OCI-LY1 (cell line): Measurements from ENCODE around the gene NKD1.

ENCODE experiments used
- EZH2 ChIP-seq: fragments of 200-600 bp; sonication (generic), shearing (Covaris generic); IDR thresholded peaks from 2 replicates; pipeline ENCODE4 v1.8.0; 2017; ENCODE audit warnings: borderline replicate concordance, mixed run types, mild to moderate bottlenecking, antibody characterized with exemption, low read length, moderate library complexity, mixed read lengths
- TF ChIP-seq, protein P1 (sequence below): fragments of 200-600 bp; sonication (generic), shearing (Covaris generic); IDR thresholded peaks from 2 replicates; pipeline ENCODE4 v1.5.1; 2017; ENCODE audit warnings: mild to moderate bottlenecking, antibody characterized with exemption, low read length, moderate library complexity, mixed read lengths

- TF ChIP-seq, protein P1, sequence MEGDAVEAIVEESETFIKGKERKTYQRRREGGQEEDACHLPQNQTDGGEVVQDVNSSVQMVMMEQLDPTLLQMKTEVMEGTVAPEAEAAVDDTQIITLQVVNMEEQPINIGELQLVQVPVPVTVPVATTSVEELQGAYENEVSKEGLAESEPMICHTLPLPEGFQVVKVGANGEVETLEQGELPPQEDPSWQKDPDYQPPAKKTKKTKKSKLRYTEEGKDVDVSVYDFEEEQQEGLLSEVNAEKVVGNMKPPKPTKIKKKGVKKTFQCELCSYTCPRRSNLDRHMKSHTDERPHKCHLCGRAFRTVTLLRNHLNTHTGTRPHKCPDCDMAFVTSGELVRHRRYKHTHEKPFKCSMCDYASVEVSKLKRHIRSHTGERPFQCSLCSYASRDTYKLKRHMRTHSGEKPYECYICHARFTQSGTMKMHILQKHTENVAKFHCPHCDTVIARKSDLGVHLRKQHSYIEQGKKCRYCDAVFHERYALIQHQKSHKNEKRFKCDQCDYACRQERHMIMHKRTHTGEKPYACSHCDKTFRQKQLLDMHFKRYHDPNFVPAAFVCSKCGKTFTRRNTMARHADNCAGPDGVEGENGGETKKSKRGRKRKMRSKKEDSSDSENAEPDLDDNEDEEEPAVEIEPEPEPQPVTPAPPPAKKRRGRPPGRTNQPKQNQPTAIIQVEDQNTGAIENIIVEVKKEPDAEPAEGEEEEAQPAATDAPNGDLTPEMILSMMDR = no peak
- no peak for TF ChIP-seq EZH2
Observed at GRCh38 chr16:50552476-50553101, 4.4 kb downstream of the NKD1 start.
